VCaP (cell line): ENCODE data around the gene UBR2.
"Not testable (repeated sequence)": the region's sequence is repeated elsewhere in the genome, so short reads cannot be mapped to it uniquely, and the experiment has no call there.

ENCODE experiments used
- H3K27ac ChIP-seq: fragments of 450-650 bp; 2 replicates; pipeline ENCODE4 v1.5.1; 2017
- CTCF ChIP-seq: fragments of 450-650 bp; conservative IDR thresholded peaks from 2 replicates; pipeline ENCODE4 v1.5.1; 2017; ENCODE audit warnings: mild to moderate bottlenecking, moderate library complexity

UBR2 gene

GRCh38 chr6:42722497-42722896, 158.7 kb downstream of the UBR2 start, which contains the start of gene PRPH2:
Gene PRPH2 (minus strand): TSS chr6:42722597. CDS start chr6:42722334, 263 bp downstream.
- H3K27ac ChIP-seq, result no peak within 1 kb of the TSS
- no peak for TF ChIP-seq CTCF

GRCh38 chr6:42724825-42725224, 161.0 kb downstream of the UBR2 start:
- no peak for TF ChIP-seq CTCF
- H3K27ac ChIP-seq, result no peak overlapping the region

GRCh38 chr6:42726026-42726425, 162.2 kb downstream of the UBR2 start:
- no peak for TF ChIP-seq CTCF
- peak overlapping the region; percentile 43; the same call in 1 of the 2 replicates for H3K27ac ChIP-seq

- H3K27ac ChIP-seq, result peak overlapping the region; percentile 43; the same call in 1 of the 2 replicates
Observed at GRCh38 chr6:42726485-42727086, 162.8 kb downstream of the UBR2 start.

GRCh38 chr6:42727087-42727611, 163.3 kb downstream of the UBR2 start:
- peak overlapping the region; percentile 43; the same call in 1 of the 2 replicates for H3K27ac ChIP-seq
- no peak for TF ChIP-seq CTCF

More at GRCh38 chr6:42726485-42727086, 162.8 kb downstream of the UBR2 start:
- TF ChIP-seq CTCF, result peak; percentile 92

GRCh38 chr6:42727627-42728026, 163.8 kb downstream of the UBR2 start:
- H3K27ac ChIP-seq, result no peak overlapping the region
- no peak for TF ChIP-seq CTCF

- no peak for TF ChIP-seq CTCF
- no peak overlapping the region for H3K27ac ChIP-seq
Observed at GRCh38 chr6:42729731-42730130, 165.9 kb downstream of the UBR2 start.

- not testable (repeated sequence) for H3K27ac ChIP-seq
Observed at GRCh38 chr6:42733867-42734481, 170.1 kb downstream of the UBR2 start.
